Measurements from ENCODE around the gene FOXO4.

The FOXO4 gene

GRCh38 chrX:71140440-71140839 lies 44.8 kb downstream of the FOXO4 start:
- TF ChIP-seq CTCF (IDR thresholded peaks at IDR 0.05; ENCODE audit: insufficient read depth, low read depth, low read length, missing control alignments): no peak
- DNase-seq (ENCODE audit: low read depth): no peak
- no peak overlapping the region for H3K4me3 ChIP-seq (ENCODE audit: low read depth, low read length)

- no peak for DNase-seq (ENCODE audit: low read depth)
- H3K4me3 ChIP-seq (ENCODE audit: low read depth, low read length): no peak overlapping the region
- no peak for TF ChIP-seq CTCF (IDR thresholded peaks at IDR 0.05; ENCODE audit: insufficient read depth, low read depth, low read length, missing control alignments)
Measured at GRCh38 chrX:71143508-71143907, 47.9 kb downstream of the FOXO4 start.

GRCh38 chrX:71144651-71145050 lies 49.0 kb downstream of the FOXO4 start, which contains the start of gene NLGN3:
Gene NLGN3, plus strand, starts transcription at chrX:71144841. Its CDS starts 2,909 bp downstream, at chrX:71147750.
- TF ChIP-seq CTCF (IDR thresholded peaks at IDR 0.05; ENCODE audit: insufficient read depth, low read depth, low read length, missing control alignments): no peak
- no peak for DNase-seq (ENCODE audit: low read depth)
- no peak within 1 kb of the TSS for H3K4me3 ChIP-seq (ENCODE audit: low read depth, low read length)

DNA sequence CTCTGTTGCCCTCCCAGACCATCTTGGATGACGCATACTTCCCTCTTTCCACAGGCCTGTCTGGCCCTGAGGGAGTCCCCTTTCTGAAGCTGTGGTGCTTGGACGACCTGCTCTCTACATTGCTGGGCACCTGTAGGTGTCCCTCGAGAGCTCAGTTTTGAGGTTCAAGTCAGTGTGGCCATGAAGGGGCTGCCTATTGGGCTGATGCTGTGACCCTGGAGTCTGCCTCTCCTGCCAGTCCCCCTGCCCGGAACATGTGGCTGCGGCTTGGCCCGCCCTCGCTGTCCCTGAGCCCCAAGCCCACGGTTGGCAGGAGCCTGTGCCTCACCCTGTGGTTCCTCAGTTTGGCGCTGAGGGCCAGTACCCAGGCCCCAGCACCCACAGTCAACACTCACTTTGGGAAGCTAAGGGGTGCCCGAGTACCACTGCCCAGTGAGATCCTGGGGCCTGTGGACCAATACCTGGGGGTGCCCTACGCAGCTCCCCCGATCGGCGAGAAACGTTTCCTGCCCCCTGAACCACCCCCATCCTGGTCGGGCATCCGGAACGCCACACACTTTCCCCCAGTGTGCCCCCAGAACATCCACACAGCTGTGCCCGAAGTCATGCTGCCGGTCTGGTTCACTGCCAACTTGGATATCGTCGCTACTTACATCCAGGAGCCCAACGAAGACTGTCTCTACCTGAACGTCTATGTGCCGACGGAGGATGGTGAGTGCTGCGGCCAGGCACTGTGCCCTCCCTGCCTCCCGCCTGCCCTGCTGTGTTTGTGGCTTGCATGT lies 52.0 kb downstream of the FOXO4 start:
- no peak for DNase-seq (ENCODE audit: low read depth)
- no peak overlapping the region for H3K4me3 ChIP-seq (ENCODE audit: low read depth, low read length)
- no peak for TF ChIP-seq CTCF (IDR thresholded peaks at IDR 0.05; ENCODE audit: insufficient read depth, low read depth, low read length, missing control alignments)

GRCh38 chrX:71148278-71148663 lies 52.6 kb downstream of the FOXO4 start:
- no peak for DNase-seq (ENCODE audit: low read depth)
- no peak for TF ChIP-seq CTCF (IDR thresholded peaks at IDR 0.05; ENCODE audit: insufficient read depth, low read depth, low read length, missing control alignments)
- H3K4me3 ChIP-seq (ENCODE audit: low read depth, low read length): no peak overlapping the region

DNA sequence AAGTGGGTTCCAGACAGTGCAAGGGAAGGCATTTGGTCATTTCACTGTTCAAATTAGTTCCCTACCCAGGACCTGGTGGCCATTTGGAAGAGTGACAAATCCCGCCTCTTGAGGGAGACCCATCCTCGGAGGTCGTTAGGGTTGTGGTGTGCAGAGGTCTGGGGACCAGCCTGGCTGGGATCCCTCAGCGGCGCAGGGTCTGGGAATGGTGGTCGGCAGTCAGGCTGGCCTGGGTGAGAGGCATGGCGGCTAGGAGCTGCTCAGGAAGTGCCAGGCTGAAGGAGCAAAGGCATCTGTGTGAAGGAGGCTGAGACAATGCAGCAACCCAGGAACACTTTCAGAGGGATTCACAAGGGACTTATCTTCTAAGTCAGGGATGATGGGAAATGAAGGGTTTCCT lies 55.7 kb downstream of the FOXO4 start:
- no peak overlapping the region for H3K4me3 ChIP-seq (ENCODE audit: low read depth, low read length)
- TF ChIP-seq CTCF (IDR thresholded peaks at IDR 0.05; ENCODE audit: insufficient read depth, low read depth, low read length, missing control alignments): no peak
- no peak for DNase-seq (ENCODE audit: low read depth)
